Activated naive CD4-positive, alpha-beta T cell treated with anti-CD3 and anti-CD28 coated beads, Interleukin-2, amount 10 ng/mL, durations not matched to agents 7 days and 5 days (primary cell): ENCODE data around the gene C3orf62.

ENCODE experiments used
- CTCF ChIA-PET: fragments of 350-600 bp; sonication (Branson Sonifier 250); formaldehyde crosslinking; loops from one replicate; lab custom pipeline; 2021; ENCODE audit warnings: antibody characterized with exemption; lab: Charles Lee
- DNase-seq: peaks from one replicate; pipeline ENCODE4 v3.0.0-alpha.2; 2020
- H3K27ac Mint-ChIP-seq: one replicate; pipeline ENCODE4 v1.8.0; 2021; ENCODE audit warnings: mild to moderate bottlenecking, moderate library complexity, mixed read lengths
- H3K27me3 Mint-ChIP-seq: one replicate; pipeline ENCODE4 v1.8.0; 2021; ENCODE audit warnings: mild to moderate bottlenecking, mixed read lengths
- H3K36me3 Mint-ChIP-seq: one replicate; pipeline ENCODE4 v1.8.0; 2021; ENCODE audit warnings: mixed read lengths
- H3K4me1 Mint-ChIP-seq: one replicate; pipeline ENCODE4 v1.8.0; 2021; ENCODE audit warnings: mixed read lengths
- H3K4me3 Mint-ChIP-seq: one replicate; pipeline ENCODE4 v1.8.0; 2021; ENCODE audit warnings: mild to moderate bottlenecking, moderate library complexity, mixed read lengths
- H3K9me3 Mint-ChIP-seq: one replicate; pipeline ENCODE4 v1.8.0; 2021; ENCODE audit warnings: mixed read lengths

The C3orf62 gene

DNA sequence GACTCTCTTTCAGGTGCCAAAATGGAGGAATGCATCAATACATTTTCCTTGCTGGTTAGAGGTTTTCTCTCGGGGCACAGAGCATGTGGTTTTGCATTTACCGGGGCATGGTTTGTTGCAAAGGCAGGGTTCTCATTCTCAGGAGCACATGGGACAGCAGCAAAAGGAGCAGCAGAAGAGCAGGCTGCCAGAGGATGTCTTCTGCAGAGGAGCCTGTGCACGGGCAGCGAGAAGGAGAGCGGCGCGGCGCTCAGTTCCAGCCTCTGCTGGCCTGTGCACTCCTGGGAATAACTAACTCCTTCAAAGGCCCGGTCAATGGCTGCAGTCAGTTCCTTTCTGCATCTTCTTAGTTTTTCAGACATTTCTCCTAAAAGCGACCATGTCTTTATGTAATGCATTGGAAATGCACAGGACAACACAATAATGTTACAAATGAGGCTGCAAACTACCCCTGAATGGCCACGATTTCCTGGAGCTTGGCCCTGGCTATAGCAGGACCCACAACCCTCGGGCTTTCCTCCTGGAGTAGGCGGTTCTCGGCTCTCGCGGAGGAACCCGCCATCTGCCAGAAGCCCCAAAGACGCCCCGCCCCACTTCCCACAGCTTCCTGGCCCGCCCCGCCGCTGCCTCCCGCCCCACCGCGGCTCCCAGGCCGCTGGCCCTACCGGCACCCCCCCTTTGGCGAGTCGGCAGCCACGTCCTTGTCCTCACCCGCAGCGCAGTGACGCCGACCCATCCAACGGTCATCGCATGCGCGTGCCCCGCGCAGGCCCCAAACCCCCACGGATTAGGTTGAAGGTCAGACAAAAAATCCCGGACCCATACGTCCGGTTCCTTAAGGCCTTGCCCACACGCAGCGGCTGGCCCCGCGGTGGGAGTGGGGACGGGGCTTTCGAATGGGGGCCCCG is at the start of gene C3orf62:
TSS of gene C3orf62 (minus strand) at position 758 of the 908 bp plus-strand sequence. CDS start at position 398, 360 bp downstream.
- Mint-ChIP-seq H3K27me3 (no peaks in the 10 kb centered on the region), H3K27ac (peak within 1 kb of the TSS; percentile 75), H3K9me3 (no peaks in the 10 kb centered on the region), H3K36me3 (peaks cover 25% of the 10 kb centered on the region), H3K4me1 (peaks cover 35% of the 10 kb centered on the region), H3K4me3 (peak within 1 kb of the TSS; percentile 72)
- peak; percentile 83 for DNase-seq
- CTCF ChIA-PET = interaction anchor here (1.4 kb wide), 1 partner anchor 172 kb away, joined by 3 read pairs; no protein-coding TSS in a partner anchor

DNA sequence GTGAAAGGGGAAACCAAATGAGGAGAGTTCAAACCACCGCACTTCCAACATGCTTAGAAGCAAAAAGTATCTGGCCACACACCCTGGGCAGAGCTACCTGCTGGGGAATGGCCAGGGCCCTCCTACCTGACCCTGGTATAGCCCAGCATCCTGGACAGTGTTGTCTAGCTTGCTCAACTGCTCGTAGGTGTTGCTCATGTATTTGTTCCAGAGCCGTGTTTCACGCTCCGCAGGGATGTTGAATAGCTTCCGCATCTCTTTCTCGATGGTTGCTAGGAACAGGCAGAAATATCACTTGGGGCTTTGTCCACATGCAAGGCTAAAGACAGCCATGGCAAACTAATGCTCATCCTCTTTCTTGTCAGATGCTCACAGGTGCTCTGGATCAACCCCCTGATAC is 47.7 kb upstream of the C3orf62 start:
- Mint-ChIP-seq H3K36me3 (peaks cover 56% of the 10 kb centered on the region), H3K4me1 (no peaks in the 10 kb centered on the region), H3K27ac (no peak overlapping the region), H3K27me3 (no peaks in the 10 kb centered on the region), H3K4me3 (no peak overlapping the region), H3K9me3 (no peaks in the 10 kb centered on the region)
- DNase-seq = no peak
- CTCF ChIA-PET = no interaction called here

DNA sequence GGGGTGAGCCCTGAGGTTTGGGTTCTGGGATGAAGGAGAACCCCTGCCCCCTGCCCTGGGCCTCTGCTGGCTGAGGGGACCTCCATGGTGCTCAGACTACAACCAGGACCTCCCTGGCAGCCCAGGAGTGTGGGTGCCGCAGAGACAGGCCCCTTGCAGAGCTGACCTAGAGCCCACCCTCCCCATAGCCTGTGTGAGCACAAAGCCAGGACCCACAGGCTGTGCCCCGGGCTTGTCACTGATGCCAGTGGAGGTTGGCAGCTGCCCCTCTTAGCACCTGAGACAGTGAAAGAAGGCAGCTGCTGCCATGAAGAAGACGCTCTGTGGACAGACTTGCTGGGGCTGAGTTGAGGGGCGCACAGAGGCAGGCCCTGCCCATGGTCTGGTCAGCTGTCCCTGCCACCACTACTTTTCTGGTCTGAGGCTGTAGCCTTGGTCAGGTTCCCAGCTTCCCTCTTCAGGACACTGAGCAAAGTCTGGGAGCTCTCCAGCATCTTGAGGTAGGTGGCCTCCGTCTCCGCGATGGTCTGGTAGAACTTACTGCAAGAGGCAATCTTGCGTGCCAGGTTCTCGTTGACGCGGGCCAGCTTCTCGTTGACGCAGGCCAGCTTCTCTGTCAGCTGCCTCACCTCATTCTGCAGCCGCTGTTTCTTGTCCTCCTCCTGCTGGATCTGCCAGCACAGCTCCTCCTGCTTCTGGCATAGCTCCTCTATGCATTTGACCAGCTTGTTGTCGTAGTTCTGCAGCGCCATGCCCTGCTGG is 39.8 kb upstream of the C3orf62 start:
- no peaks in the 10 kb centered on the region for H3K4me1 Mint-ChIP-seq
- H3K9me3 Mint-ChIP-seq = no peaks in the 10 kb centered on the region
- DNase-seq = no peak
- CTCF ChIA-PET = no interaction called here
- H3K27ac Mint-ChIP-seq = no peak overlapping the region
- H3K27me3 Mint-ChIP-seq = no peaks in the 10 kb centered on the region
- H3K4me3 Mint-ChIP-seq = no peak overlapping the region
- peaks cover 27% of the 10 kb centered on the region for H3K36me3 Mint-ChIP-seq

DNA sequence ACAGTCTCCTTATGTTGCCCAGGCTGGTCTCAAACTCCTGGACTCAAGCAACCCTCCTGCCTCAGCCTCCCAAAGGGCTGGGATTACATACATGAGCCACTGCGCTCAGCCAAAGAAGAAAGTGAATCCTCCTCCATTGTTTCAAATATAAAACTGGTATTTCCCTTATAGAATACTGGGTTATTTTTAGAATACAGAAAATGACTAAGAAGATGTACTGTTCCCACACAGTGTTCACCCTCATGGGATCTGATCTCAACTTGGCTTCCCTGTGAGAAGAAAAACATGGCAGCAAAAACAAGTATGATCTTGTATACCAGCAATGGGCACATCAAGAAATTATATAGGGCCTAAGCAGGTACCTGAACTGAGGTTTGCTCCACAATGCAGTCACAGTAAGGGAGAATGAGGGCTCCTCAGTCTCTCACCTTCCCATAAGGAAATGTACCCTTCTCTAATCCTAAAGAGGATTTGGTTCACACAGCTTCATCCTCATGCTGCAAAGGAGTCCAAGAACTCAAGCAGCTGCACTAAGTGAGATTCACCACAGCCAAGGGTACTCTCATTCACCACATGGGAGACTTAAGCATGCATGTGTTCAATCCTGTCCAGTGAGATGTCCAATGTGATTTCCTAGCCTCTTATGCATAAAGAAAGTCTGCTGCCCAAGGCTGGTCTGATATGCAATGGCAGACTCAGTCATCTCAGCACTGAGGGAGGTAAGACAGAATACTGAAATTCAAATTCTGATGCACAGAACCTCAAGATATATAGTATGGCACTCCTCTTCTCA is 37.1 kb upstream of the C3orf62 start:
- DNase-seq = no peak
- Mint-ChIP-seq H3K4me1 (peaks cover 5% of the 10 kb centered on the region), H3K27ac (no peak overlapping the region), H3K36me3 (peaks cover 35% of the 10 kb centered on the region), H3K9me3 (no peaks in the 10 kb centered on the region), H3K4me3 (no peak overlapping the region), H3K27me3 (no peaks in the 10 kb centered on the region)
- CTCF ChIA-PET = no interaction called here

DNA sequence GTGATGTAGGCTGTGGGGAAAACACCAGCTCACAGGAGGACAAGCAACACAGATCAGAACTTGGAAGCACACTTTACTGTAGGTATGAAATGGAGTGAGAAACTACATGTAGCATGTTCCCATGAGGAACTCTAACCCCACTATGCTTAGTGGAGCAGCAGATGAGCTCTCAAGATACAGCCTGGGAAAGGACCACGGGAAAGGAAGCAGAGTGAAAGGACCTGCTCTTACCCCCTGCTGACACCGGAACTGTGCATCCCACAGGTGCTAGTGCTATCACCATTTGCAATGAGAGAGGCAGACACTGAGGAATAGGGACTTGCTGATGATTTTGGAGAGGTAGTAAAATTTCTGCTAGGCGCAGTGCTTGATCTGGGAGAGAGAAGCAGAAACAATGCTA is 34.3 kb upstream of the C3orf62 start:
- CTCF ChIA-PET = no interaction called here
- DNase-seq = no peak
- Mint-ChIP-seq H3K9me3 (no peaks in the 10 kb centered on the region), H3K4me1 (peaks cover 5% of the 10 kb centered on the region), H3K4me3 (no peak overlapping the region), H3K27ac (peak overlapping the region; percentile 21), H3K36me3 (peaks cover 41% of the 10 kb centered on the region), H3K27me3 (no peaks in the 10 kb centered on the region)

DNA sequence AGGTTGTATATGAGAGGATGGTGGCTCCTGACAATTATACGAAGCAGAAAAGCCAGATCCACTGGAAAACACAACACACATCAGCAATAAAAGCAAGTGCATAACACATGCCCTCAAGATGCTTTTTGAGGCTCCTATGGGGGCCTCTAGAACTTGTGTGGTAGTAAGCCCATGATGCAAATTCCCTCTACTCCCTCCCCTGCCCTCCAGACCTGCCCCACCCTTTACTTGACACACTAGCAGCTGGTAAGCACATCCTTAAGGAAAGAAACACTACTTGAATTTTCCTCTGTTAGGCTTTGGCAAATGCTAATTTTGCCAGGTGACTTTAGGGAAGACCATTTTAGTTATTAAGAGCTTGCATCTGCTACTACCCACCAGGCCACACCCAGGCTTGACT is 33.6 kb upstream of the C3orf62 start:
- Mint-ChIP-seq H3K27me3 (no peaks in the 10 kb centered on the region), H3K27ac (no peak overlapping the region), H3K4me3 (no peak overlapping the region), H3K36me3 (peaks cover 40% of the 10 kb centered on the region), H3K4me1 (peaks cover 5% of the 10 kb centered on the region), H3K9me3 (no peaks in the 10 kb centered on the region)
- DNase-seq = no peak
- CTCF ChIA-PET = no interaction called here

DNA sequence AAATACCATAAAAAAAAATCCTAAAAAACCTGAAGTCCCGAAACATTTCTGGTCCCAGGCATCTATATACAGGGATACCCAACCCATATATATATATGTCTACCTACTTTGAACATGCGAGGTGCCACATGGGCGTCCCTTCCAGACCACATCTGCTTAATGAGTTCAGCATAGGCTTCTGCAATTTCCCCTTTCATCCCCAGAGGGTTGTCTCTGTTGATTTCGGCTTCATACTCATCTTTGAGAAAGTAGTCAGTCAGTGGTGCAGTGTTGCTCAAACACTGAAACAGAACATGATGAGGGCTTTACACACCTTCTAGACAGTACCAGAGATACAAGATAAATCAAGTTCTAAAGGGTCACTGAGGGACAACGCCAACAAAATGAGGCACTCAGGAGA is 28.6 kb upstream of the C3orf62 start:
- no peaks in the 10 kb centered on the region for H3K27me3 Mint-ChIP-seq
- no peak overlapping the region for H3K4me3 Mint-ChIP-seq
- H3K27ac Mint-ChIP-seq = no peak overlapping the region
- CTCF ChIA-PET = no interaction called here
- no peak for DNase-seq
- H3K9me3 Mint-ChIP-seq = no peaks in the 10 kb centered on the region
- H3K4me1 Mint-ChIP-seq = peaks cover 12% of the 10 kb centered on the region
- H3K36me3 Mint-ChIP-seq = peaks cover 56% of the 10 kb centered on the region

DNA sequence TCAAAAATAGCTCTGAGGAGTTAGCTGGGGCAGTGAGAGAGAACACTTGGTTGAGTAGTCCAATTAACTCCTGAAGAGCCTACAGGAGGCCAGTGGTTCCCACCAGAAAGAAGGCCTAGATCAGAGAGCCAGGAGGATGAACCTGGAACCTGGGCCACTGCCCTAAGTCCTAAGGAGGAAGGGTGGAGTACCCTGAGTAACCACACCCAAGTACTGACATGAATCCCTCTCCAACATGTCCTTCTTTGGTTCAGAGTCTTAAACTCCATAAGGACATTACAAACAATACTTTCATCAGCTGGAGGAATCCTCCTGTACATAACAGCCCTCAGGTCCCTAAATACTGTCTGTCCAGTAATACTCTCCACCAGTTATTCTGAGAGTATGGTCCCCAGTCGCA is 25.6 kb upstream of the C3orf62 start:
- DNase-seq = no peak
- peaks cover 58% of the 10 kb centered on the region for H3K36me3 Mint-ChIP-seq
- no peaks in the 10 kb centered on the region for H3K27me3 Mint-ChIP-seq
- CTCF ChIA-PET = no interaction called here
- no peaks in the 10 kb centered on the region for H3K9me3 Mint-ChIP-seq
- H3K4me3 Mint-ChIP-seq = no peak overlapping the region
- H3K4me1 Mint-ChIP-seq = peaks cover 12% of the 10 kb centered on the region
- H3K27ac Mint-ChIP-seq = no peak overlapping the region

DNA sequence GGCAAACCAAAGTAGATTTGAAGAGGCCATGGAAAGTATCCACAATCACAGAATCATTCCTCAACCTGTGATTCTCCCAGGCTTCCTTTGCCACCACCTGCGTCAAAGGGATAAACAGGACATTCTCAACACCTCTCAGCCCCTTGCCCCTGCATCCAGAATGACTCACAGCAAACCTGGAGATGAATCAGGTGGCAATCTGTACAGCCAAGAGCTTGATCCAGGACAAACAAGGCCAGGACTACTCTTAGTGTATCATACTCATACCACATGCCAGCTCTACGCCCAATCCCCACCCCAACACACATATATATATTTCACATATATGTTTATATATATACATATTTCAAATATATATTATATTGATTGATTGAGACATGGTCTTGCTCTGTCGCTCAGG is 23.6 kb upstream of the C3orf62 start:
- peaks cover 65% of the 10 kb centered on the region for H3K36me3 Mint-ChIP-seq
- peaks cover 12% of the 10 kb centered on the region for H3K4me1 Mint-ChIP-seq
- no peaks in the 10 kb centered on the region for H3K9me3 Mint-ChIP-seq
- CTCF ChIA-PET = no interaction called here
- DNase-seq = no peak
- H3K27ac Mint-ChIP-seq = no peak overlapping the region
- no peak overlapping the region for H3K4me3 Mint-ChIP-seq
- H3K27me3 Mint-ChIP-seq = no peaks in the 10 kb centered on the region

DNA sequence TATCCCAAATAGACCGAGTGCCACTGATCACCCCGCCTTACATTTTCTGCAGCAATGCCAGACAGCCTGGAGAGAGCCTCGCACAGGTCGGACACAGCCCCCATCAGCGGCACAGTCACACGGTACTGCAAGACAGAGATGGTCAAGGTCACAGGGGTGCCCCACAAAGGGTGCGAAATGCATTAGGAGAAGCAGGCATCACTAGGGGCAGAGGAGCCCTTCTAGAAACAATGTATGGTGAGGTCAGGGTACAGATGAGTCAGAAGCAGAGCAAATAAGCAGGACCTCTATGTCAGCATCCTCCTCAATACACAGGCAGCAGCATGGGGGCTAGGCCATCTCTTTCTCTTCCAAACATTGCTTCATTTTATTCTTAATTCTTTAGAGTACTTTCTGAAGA is 21.5 kb upstream of the C3orf62 start:
- H3K27ac Mint-ChIP-seq = no peak overlapping the region
- CTCF ChIA-PET = no interaction called here
- no peak overlapping the region for H3K4me3 Mint-ChIP-seq
- no peaks in the 10 kb centered on the region for H3K9me3 Mint-ChIP-seq
- peaks cover 66% of the 10 kb centered on the region for H3K36me3 Mint-ChIP-seq
- DNase-seq = no peak
- no peaks in the 10 kb centered on the region for H3K27me3 Mint-ChIP-seq
- peaks cover 15% of the 10 kb centered on the region for H3K4me1 Mint-ChIP-seq

DNA sequence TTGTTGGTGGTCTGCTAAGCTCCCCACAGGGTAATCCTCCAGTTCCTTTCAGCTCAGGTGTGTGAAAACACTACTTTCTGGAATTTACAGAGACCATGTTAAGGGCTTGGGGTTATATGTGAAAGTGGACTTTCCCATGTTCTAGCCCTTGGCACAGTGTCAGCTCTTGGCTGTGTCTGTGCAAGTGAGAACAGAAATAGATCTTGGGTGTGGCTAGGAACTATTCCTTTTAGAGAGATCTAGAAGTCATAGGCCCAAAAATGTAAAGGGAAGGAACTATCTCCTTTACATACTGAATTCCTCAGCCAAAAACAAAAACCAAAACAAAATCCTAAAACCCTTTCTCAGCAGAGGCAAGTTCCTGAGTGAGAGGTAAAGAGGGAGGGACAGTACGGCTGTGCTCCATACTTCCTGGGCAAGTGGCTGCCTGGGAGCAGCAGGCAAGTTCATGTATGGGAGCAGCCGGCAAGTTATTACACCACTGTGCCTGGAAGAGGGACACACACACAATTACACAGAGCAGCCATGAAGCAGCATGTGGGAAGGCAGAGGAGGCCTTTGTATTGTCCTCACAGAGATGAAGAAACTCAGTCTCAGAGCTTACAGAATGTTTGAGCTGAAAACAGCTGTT is 19.9 kb upstream of the C3orf62 start:
- no peaks in the 10 kb centered on the region for H3K9me3 Mint-ChIP-seq
- no peaks in the 10 kb centered on the region for H3K27me3 Mint-ChIP-seq
- H3K27ac Mint-ChIP-seq = no peak overlapping the region
- CTCF ChIA-PET = interaction anchor here (0.9 to 2.1 kb wide), 3 partner anchors 152 to 361 kb away, joined by 3 to 6 read pairs (median 5); no protein-coding TSS in a partner anchor
- H3K36me3 Mint-ChIP-seq = peaks cover 65% of the 10 kb centered on the region
- H3K4me3 Mint-ChIP-seq = no peak overlapping the region
- peaks cover 3% of the 10 kb centered on the region for H3K4me1 Mint-ChIP-seq
- DNase-seq = no peak

DNA sequence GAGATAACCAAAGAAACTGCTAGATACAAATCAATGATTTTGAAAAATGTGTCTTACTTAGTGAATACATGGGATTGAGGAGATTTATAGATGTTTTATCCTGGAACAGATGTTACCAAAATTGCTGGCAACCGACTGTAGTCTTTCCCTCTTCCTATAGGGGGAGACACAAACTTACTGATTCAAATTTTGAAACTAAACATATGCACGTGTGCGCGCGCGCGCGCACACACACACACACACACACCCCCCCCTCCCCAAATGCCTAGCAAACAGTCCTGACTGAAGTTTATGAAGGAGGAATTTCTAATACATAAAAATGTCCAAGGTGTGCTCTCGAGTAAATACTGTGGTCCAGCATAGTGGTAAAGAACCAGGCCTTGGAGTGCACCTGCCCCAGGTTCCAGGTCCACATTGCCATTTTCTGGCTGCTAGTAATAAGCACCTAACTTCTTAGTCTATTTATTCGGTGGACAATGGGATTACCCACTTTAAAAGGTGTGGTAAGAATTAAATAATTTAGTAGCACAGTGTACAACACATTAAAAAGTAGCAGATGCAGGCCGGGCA is 18.5 kb upstream of the C3orf62 start:
- Mint-ChIP-seq H3K27ac (peak overlapping the region; percentile 45), H3K36me3 (peaks cover 58% of the 10 kb centered on the region), H3K27me3 (no peaks in the 10 kb centered on the region), H3K4me1 (peaks cover 3% of the 10 kb centered on the region), H3K9me3 (no peaks in the 10 kb centered on the region), H3K4me3 (no peak overlapping the region)
- CTCF ChIA-PET = interaction anchor here (2.1 kb wide), 1 partner anchor 154 kb away, joined by 6 read pairs; no protein-coding TSS in a partner anchor
- DNase-seq = peak; percentile 53

DNA sequence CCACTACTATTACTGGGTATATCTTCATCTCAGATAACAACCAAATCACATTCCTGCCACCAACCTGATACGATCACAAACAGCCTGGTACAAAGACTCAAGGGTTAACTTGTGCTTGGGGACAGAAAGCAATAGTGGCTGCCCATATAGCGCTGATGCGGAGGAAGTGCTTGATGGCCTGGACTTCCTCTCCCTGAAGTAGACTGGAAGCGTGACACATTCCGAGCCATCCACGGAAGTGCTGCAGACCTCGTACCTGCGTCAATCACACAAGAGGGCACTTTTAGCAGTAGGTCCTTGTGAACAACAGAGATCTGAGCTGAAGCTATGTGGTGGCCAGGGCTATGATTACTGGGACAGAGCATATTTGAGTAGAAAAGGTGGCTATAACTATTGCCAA is 17.3 kb upstream of the C3orf62 start:
- Mint-ChIP-seq H3K4me1 (peaks cover 3% of the 10 kb centered on the region), H3K27me3 (no peaks in the 10 kb centered on the region), H3K27ac (no peak overlapping the region), H3K36me3 (peaks cover 53% of the 10 kb centered on the region), H3K4me3 (no peak overlapping the region), H3K9me3 (no peaks in the 10 kb centered on the region)
- CTCF ChIA-PET = interaction anchor here (0.6 to 1.0 kb wide), 2 partner anchors 16 to 155 kb away, joined by 3 to 4 read pairs; no protein-coding TSS in a partner anchor
- DNase-seq = no peak
